Right lobe of liver (tissue), 4 donors: ENCODE measurements around the gene ARHGEF19.

Experiments
- POLR2A ChIP-seq: fragments of 450-650 bp; IDR thresholded peaks from one replicate; pipeline ENCODE4 v1.6.1; 2017; ENCODE audit warnings: antibody characterized with exemption, mild to moderate bottlenecking
- TF ChIP-seq, protein P1 (sequence below), 4 donors: fragments of 200-600 bp in 3 of 4; fragments of 450-650 bp in 1 of 4; IDR thresholded peaks; one replicate each; pipeline versions ENCODE4 v1.5.1 to v1.8.0; 2016 to 2022; ENCODE audit warnings: antibody characterized with exemption in 4 of 4, mild to moderate bottlenecking in 2 of 4
- donor health status: DM: no; HTN: no; CAD: no.
- donor health status: DM: no; HTN: no; CAD: no.
- donor health status: DM: no; HTN: yes; CAD: no.

DNA sequence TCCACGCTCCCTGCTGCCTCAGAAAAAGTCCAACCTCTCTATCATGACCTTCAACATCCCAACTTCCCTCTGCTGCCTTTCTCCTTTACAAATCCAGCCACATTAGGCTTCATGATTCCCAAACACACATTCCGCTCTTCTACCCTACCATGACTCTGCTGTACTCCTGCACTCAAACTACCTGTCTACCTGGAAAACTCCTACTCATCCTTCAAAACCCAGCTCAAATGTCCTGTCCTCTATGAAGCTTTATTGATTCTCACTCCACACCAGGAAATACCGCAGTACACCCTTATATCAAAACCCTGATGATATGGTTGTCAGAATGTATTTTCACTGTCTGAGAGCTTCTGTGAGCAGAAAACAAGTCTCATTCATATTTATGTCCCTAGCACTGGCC is 8.9 kb downstream of the ARHGEF19 start:
- TF ChIP-seq, protein P1, sequence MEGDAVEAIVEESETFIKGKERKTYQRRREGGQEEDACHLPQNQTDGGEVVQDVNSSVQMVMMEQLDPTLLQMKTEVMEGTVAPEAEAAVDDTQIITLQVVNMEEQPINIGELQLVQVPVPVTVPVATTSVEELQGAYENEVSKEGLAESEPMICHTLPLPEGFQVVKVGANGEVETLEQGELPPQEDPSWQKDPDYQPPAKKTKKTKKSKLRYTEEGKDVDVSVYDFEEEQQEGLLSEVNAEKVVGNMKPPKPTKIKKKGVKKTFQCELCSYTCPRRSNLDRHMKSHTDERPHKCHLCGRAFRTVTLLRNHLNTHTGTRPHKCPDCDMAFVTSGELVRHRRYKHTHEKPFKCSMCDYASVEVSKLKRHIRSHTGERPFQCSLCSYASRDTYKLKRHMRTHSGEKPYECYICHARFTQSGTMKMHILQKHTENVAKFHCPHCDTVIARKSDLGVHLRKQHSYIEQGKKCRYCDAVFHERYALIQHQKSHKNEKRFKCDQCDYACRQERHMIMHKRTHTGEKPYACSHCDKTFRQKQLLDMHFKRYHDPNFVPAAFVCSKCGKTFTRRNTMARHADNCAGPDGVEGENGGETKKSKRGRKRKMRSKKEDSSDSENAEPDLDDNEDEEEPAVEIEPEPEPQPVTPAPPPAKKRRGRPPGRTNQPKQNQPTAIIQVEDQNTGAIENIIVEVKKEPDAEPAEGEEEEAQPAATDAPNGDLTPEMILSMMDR (IDR thresholded peaks at IDR 0.05) = no peak
- TF ChIP-seq POLR2A = no peak
